IPS DF 4.7 (cell line): ENCODE data around the gene ZNF827.

Experiments used
- DNase-seq: peaks from one replicate; pipeline ENCODE4 v3.0.0-alpha.2; 2013; ENCODE audit warnings: low spot score; ENCODE audit errors: extremely low read depth

ZNF827 gene

GRCh38 chr4:145933134-145933533, 5.5 kb downstream of the ZNF827 start:
- DNase-seq: no peak

DNA sequence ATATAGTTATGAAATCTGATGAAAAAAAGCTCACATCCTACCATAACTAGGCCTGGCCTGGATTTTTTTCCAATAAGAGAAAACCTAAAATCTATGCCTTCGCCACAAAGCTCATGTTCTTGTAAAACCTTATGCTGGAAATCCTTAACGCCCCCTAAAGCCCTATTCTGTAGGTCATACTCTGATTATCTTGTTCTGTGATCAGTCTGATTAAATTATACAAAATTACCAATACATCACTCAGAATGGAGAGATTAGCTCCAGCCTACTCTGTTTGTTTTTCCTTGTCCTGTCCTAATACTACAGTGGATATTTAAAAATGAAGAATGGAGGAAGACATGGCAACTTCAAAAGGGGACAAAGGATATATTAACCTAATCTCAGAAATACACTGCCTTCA, 7.2 kb downstream of the ZNF827 start:
- no peak for DNase-seq

GRCh38 chr4:145930592-145930991, 8.0 kb downstream of the ZNF827 start:
- DNase-seq: no peak

- DNase-seq: no peak
Observed at GRCh38 chr4:145929415-145930178, 9.0 kb downstream of the ZNF827 start.

- DNase-seq: no peak
Observed at GRCh38 chr4:145928748-145929147, 9.9 kb downstream of the ZNF827 start.

GRCh38 chr4:145927030-145927429, 11.6 kb downstream of the ZNF827 start:
- no peak for DNase-seq

DNA sequence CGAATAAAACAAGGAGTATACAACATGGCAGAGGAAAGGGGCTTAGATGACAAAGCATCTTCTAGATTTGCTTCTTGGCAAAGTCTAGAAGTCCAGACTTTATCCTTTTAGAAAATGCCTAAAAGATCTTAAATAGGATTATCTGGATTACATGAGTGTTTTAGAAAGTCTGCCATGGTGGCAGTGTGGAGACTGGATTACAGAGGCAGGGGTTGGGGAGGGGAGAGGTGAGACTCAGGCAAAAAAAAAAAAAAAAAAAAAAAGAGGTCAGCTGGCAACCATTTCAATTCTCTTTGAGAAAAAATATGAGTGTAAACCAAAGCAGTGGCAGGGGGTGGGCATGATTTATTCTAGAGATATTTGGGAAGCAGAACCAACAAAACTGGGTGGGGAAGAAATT, 17.4 kb downstream of the ZNF827 start:
- no peak for DNase-seq

- DNase-seq: no peak
Observed at GRCh38 chr4:145920205-145920604, 18.4 kb downstream of the ZNF827 start.

DNA sequence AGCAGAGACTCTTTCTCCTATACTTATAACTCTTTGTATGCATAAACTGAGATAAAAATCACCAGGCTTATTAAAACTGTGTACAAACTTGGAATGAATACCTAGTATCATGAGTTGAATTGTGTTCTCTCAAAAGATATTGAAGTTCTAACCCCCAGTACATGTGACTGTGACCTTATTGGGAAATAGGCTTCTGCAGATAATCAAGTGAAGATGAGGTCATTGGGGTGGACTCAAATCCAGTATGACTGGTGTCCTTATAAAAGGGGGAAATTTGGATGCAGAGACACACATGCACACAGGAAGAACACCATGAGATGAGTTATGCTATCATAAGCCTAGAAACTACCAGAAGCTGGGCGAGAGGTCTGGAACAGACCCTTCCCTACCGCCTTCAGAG, 26.2 kb downstream of the ZNF827 start:
- DNase-seq: no peak

DNA sequence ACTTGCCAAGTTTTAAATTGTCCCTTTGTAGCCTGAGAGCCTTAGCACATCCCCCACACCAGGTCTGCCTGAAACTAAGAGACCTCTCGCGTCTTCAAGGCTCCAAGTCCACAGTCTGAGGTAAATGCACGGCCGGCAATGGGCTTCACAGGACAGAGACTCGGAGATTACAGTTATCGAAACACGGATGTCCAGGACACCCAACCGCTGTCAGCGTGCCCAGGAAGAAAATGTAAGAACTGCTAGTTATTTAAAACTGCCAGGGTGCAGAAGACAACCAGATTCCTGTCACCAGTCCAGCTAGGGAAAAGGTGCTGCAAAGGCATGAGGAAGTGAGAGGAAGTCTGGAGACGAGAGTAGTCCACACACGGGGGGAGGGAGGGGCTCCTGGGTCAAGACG, 28.9 kb downstream of the ZNF827 start:
- DNase-seq: no peak

GRCh38 chr4:145909281-145909715, 29.3 kb downstream of the ZNF827 start:
- peak; percentile 62 for DNase-seq

- DNase-seq: no peak
Observed at GRCh38 chr4:145907812-145908211, 30.8 kb downstream of the ZNF827 start.

- no peak for DNase-seq
Observed at GRCh38 chr4:145907390-145907789, 31.2 kb downstream of the ZNF827 start.

DNA sequence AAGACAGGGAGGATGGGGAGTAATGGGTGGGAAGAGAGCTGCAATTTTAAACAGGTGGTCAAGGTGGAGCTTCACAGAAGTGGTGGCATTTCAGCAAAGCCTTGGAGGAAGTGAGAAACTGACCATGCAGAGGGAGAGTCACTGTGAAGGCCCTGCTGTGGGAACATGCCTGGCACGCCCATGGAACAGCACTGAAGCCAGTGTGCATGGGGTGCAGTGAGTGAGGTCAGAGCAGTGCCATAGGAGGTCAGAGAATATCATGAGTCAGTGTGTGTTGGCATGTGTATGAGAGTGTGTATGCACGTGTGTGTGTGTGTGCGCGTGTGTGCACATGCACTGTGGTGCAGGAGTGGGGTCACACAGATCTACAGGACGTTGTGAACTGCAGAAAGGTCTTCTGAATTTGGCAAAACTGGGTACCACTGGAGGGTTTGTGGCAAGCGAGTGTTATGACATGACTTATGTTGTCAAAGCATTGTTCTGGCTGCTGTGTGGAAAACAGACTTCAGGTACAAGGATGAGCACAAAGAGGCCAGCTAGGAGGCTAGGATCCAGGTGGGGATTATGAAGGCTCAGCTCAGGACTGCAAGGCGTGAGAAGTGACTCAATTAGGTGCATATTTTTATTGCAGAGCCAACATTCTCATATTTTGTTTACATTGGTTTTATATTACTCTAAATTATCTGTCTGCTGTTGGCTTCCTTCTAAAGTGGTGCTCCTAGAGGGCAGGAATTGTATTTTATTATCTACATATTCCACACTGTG, 34.0 kb downstream of the ZNF827 start:
- DNase-seq: no peak

DNA sequence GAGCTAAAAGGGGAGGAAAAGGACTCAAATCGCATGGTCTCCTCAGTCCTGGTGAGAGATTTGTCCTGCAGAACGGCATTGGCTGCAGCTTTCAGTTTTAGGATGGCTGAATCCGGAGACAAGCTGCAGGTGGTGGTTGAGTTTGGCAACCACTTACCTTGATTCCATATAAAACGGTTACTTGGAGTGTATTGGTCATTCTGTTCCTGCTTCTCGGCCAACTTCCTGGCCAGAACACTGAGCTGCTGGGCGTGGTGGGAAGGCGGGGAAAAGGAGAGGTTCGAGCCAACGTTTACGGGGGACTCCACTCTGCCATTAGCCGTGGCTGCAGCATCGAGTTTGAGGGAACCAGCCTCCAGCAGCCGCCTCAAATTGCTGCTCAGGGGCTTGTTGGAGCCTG, 36.1 kb downstream of the ZNF827 start:
- DNase-seq: no peak

- no peak for DNase-seq
Observed at GRCh38 chr4:145899886-145900460, 38.6 kb downstream of the ZNF827 start.

DNA sequence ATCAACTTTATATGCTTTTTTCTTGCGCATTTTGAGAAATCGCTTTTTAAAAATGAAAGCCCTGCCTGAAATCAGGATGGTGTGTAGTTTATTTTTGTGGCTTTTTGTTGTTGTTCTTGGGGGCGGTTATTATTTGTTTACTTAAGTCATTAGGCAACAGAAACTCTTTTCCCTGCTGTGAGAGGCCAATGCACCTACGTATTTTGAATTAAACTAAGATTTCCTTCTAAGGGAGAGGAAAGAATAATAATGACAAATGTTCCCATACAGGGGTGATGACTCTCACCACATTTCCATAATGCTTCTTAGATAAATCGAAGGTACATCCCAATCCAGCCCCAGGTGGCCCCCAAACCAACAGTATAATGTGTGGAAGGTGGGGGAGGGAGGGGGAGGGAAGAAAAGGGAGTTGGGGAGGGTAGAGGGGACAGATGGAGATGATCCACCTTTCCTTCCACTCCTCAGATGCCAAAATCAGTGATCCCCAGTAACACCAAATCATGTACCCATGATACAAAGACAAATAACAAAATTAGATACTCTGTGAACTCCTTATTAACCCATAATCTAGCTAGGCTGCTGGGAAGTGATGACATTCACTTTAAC, 39.6 kb downstream of the ZNF827 start:
- DNase-seq: no peak

- no peak for DNase-seq
Observed at GRCh38 chr4:145898466-145898865, 40.2 kb downstream of the ZNF827 start.

GRCh38 chr4:145895056-145895455, 43.6 kb downstream of the ZNF827 start:
- DNase-seq: no peak

- DNase-seq: no peak
Observed at GRCh38 chr4:145891958-145892357, 46.7 kb downstream of the ZNF827 start.

DNA sequence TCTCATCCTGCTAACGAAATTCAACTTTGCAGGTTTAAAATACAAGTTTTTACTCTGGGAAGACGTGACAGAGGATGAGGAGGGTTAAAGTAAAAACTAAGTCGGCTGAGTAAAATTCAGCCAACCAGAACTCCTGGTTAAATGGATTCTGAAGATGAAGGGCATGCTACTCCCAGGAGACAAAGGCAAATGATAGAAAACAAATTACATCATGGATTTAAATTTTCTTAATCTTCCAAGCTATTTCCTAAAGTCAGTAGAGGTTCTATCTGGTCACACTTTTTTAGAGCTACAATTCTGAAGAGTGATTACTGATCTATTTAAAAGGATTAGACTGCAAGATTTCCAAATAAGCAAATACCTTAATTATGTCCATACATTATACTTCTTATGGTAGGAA, 47.9 kb downstream of the ZNF827 start:
- no peak for DNase-seq

- peak; percentile 38 for DNase-seq
Observed at GRCh38 chr4:145888393-145888792, 50.2 kb downstream of the ZNF827 start.
